CD4-positive, alpha-beta memory T cell (primary cell): ENCODE data around the gene ACVR1. TPM values are rescaled to one million over a fixed set of nuclear protein-coding genes. Genes with fewer than 3 reads are reported as not detected.
"Not testable (repeated sequence)": the region's sequence is repeated elsewhere in the genome, so short reads cannot be mapped to it uniquely, and the experiment has no call there.

Experiments
- CTCF ChIA-PET: fragments of 350-600 bp; sonication (Branson Sonifier 250); formaldehyde crosslinking; loops from one replicate; lab custom pipeline; 2021; ENCODE audit warnings: inconsistent platforms; ENCODE audit not compliant: partially characterized antibody; lab: Charles Lee
- POLR2A ChIA-PET: fragments of 350-600 bp; sonication (Branson Sonifier 250); formaldehyde crosslinking; loops from one replicate; lab custom pipeline; 2021; ENCODE audit not compliant: partially characterized antibody; lab: Charles Lee
- DNase-seq, 5 donors: peaks; one replicate each; pipeline versions ENCODE4 v3.0.0 to v3.0.0-alpha.2; 2020 to 2022; ENCODE audit warnings: mixed read lengths in 1 of 5
- H3K27ac ChIP-seq: one replicate; pipeline ENCODE4 v1.7.0; 2013; ENCODE audit warnings: low read depth, low read length
- H3K27me3 ChIP-seq: 2 replicates; pipeline ENCODE4 v1.7.0; 2013; ENCODE audit warnings: mild to moderate bottlenecking, low read length, moderate library complexity; ENCODE audit not compliant: insufficient read depth
- H3K36me3 ChIP-seq: 2 replicates; pipeline ENCODE4 v1.7.0; 2013; ENCODE audit warnings: mild to moderate bottlenecking, low read length, moderate library complexity; ENCODE audit not compliant: insufficient read depth
- H3K4me1 ChIP-seq: 2 replicates; pipeline ENCODE4 v1.7.0; 2013; ENCODE audit warnings: mild to moderate bottlenecking, low read length, moderate library complexity; ENCODE audit not compliant: insufficient read depth
- H3K4me3 ChIP-seq, 2 donors: one replicate each; pipeline ENCODE4 v1.7.0; 2013; ENCODE audit warnings: low read length in 2 of 2, mild to moderate bottlenecking in 1 of 2
- H3K9me3 ChIP-seq, 2 donors: one replicate each; pipeline ENCODE4 v1.7.0; 2013; ENCODE audit warnings: low read length in 2 of 2, control low read depth in 1 of 2; ENCODE audit not compliant: control insufficient read depth in 1 of 2
- H3K27ac Mint-ChIP-seq, 7 donors: one replicate each; pipeline ENCODE4 v1.8.0; 2020 to 2021; ENCODE audit warnings: mixed read lengths in 7 of 7, mild to moderate bottlenecking in 6 of 7, inconsistent platforms in 3 of 7, moderate library complexity in 3 of 7
- H3K27me3 Mint-ChIP-seq, 2 donors: one replicate each; pipeline ENCODE4 v1.8.0; 2020 to 2021; ENCODE audit warnings: mixed read lengths in 2 of 2
- H3K36me3 Mint-ChIP-seq, 2 donors: one replicate each; pipeline ENCODE4 v1.8.0; 2020 to 2021; ENCODE audit warnings: mixed read lengths in 2 of 2, inconsistent platforms in 1 of 2, mild to moderate bottlenecking in 1 of 2
- H3K4me1 Mint-ChIP-seq, 4 donors: one replicate each; pipeline ENCODE4 v1.8.0; 2020 to 2021; ENCODE audit warnings: mixed read lengths in 4 of 4, mild to moderate bottlenecking in 1 of 4
- H3K4me3 Mint-ChIP-seq, 8 donors: one replicate each; pipeline ENCODE4 v1.8.0; 2020 to 2021; ENCODE audit warnings: mixed read lengths in 8 of 8, mild to moderate bottlenecking in 7 of 8, moderate library complexity in 6 of 8, inconsistent platforms in 3 of 8
- H3K9me3 Mint-ChIP-seq, 8 donors: one replicate each; pipeline ENCODE4 v1.8.0; 2020 to 2021; ENCODE audit warnings: mixed read lengths in 8 of 8, mild to moderate bottlenecking in 5 of 8, inconsistent platforms in 3 of 8, moderate library complexity in 1 of 8
- intact Hi-C: fragments of 100-400 bp; cut with micrococcal nuclease; formaldehyde crosslinking; loops from one replicate; pipeline ENCODE4 v1.15.1; 2023
- polyA plus RNA-seq, 2 donors: library from polyadenylated mRNA; unstranded; fragments of 300-500 nt; fragmentation: Illumina TruSeq; gene quantifications; one replicate each; pipeline ENCODE4 v1.2.3, GENCODE V29; 2021
- total RNA-seq, 2 experiments: library from RNA; stranded (reverse); gene quantifications; one replicate each; pipeline ENCODE4 v1.2.3, GENCODE V29; 2021

ACVR1 gene
- total and polyA plus RNA-seq, 4 experiments from 2014 or later, result 16.1 to 31.9 (median 25.1) TPM

- H3K4me1 Mint-ChIP-seq, result peaks cover 22 to 30% (median 25%) of the 10 kb centered on the region in 4 donors
- H3K27me3 Mint-ChIP-seq, H3K27ac ChIP-seq, H3K9me3 ChIP-seq, H3K4me3 Mint-ChIP-seq, H3K4me3 ChIP-seq, H3K27me3 ChIP-seq, intact Hi-C loops, POLR2A ChIA-PET, CTCF ChIA-PET, DNase-seq, H3K9me3 Mint-ChIP-seq, H3K36me3 ChIP-seq, H3K4me1 ChIP-seq: not testable (repeated sequence)
- H3K27ac Mint-ChIP-seq, result peak overlapping the region in 3 of 7 donors; percentile 35 to 53 (median 37)
- peaks cover 27 to 43% of the 10 kb centered on the region in 2 donors for H3K36me3 Mint-ChIP-seq
Measured at GRCh38 chr2:157826644-157827043, 49.5 kb downstream of the ACVR1 start.

GRCh38 chr2:157825885-157826284, 50.2 kb downstream of the ACVR1 start:
- intact Hi-C loops, result no loop called here
- peaks cover 15 to 26% (median 20%) of the 10 kb centered on the region in 4 donors for H3K4me1 Mint-ChIP-seq
- Histone ChIP-seq H3K4me1 (no peaks in the 10 kb centered on the region), H3K9me3 (no peaks in the 10 kb centered on the region), H3K36me3 (no peaks in the 10 kb centered on the region), H3K27me3 (no peaks in the 10 kb centered on the region), H3K4me3 (no peak overlapping the region), H3K27ac (no peak overlapping the region)
- DNase-seq, result no peak
- H3K27me3 Mint-ChIP-seq, result no peaks in the 10 kb centered on the region
- no peak overlapping the region for H3K4me3 Mint-ChIP-seq
- H3K36me3 Mint-ChIP-seq, result peaks cover 27 to 42% of the 10 kb centered on the region in 2 donors
- peaks cover 0 to 1% (median 0%) of the 10 kb centered on the region in 8 donors for H3K9me3 Mint-ChIP-seq
- ChIA-PET CTCF (interaction anchor here (0.9 kb wide), 1 partner anchor 198 kb away, joined by 4 read pairs; no protein-coding TSS in a partner anchor), POLR2A (no interaction called here)
- peak overlapping the region in 2 of 7 donors; percentile 52 to 66 for H3K27ac Mint-ChIP-seq

- peaks cover 5% of the 10 kb centered on the region for H3K36me3 ChIP-seq
- intact Hi-C loops, result no loop called here
- peaks cover 10 to 21% (median 15%) of the 10 kb centered on the region in 4 donors for H3K4me1 Mint-ChIP-seq
Measured at GRCh38 chr2:157822993-157823392, 53.1 kb downstream of the ACVR1 start.

GRCh38 chr2:157822533-157822932, 53.6 kb downstream of the ACVR1 start:
- no peak overlapping the region for H3K4me3 ChIP-seq
- ChIA-PET CTCF (interaction anchor here (1.8 kb wide), 1 partner anchor 184 kb away, joined by 4 read pairs; no protein-coding TSS in a partner anchor), POLR2A (no interaction called here)
- H3K4me3 Mint-ChIP-seq, result no peak overlapping the region
- peaks cover 8 to 20% (median 15%) of the 10 kb centered on the region in 4 donors for H3K4me1 Mint-ChIP-seq
- no peaks in the 10 kb centered on the region for H3K4me1 ChIP-seq
- H3K9me3 Mint-ChIP-seq, result peaks cover 0 to 1% (median 0%) of the 10 kb centered on the region in 8 donors
- H3K36me3 Mint-ChIP-seq, result peaks cover 37 to 50% of the 10 kb centered on the region in 2 donors
- intact Hi-C loops, result no loop called here
- no peaks in the 10 kb centered on the region for H3K27me3 Mint-ChIP-seq
- peaks cover 7% of the 10 kb centered on the region for H3K36me3 ChIP-seq
- no peak for DNase-seq
- H3K9me3 ChIP-seq, result no peaks in the 10 kb centered on the region
- H3K27ac Mint-ChIP-seq, result no peak overlapping the region
- no peak overlapping the region for H3K27ac ChIP-seq
- no peaks in the 10 kb centered on the region for H3K27me3 ChIP-seq

More at GRCh38 chr2:157822993-157823392, 53.1 kb downstream of the ACVR1 start:
- DNase-seq, result no peak
- H3K4me3 Mint-ChIP-seq, result no peak overlapping the region
- H3K9me3 Mint-ChIP-seq, result peaks cover 0 to 1% (median 0%) of the 10 kb centered on the region in 8 donors
- Histone ChIP-seq H3K9me3 (no peaks in the 10 kb centered on the region), H3K4me1 (no peaks in the 10 kb centered on the region), H3K4me3 (no peak overlapping the region), H3K27me3 (no peaks in the 10 kb centered on the region), H3K27ac (no peak overlapping the region)
- peaks cover 35 to 45% of the 10 kb centered on the region in 2 donors for H3K36me3 Mint-ChIP-seq
- H3K27me3 Mint-ChIP-seq, result no peaks in the 10 kb centered on the region
- ChIA-PET POLR2A (no interaction called here), CTCF (no interaction called here)
- H3K27ac Mint-ChIP-seq, result no peak overlapping the region

GRCh38 chr2:157821519-157822131, 54.5 kb downstream of the ACVR1 start:
- Mint-ChIP-seq H3K27me3 (no peaks in the 10 kb centered on the region), H3K9me3 (peaks cover 0 to 1% (median 0%) of the 10 kb centered on the region in 8 donors), H3K27ac (peak overlapping the region in 3 of 7 donors; percentile 14 to 54 (median 43)), H3K4me1 (peaks cover 8 to 19% (median 15%) of the 10 kb centered on the region in 4 donors), H3K4me3 (no peak overlapping the region), H3K36me3 (peaks cover 45 to 59% of the 10 kb centered on the region in 2 donors)
- intact Hi-C loops, result no loop called here
- no peak overlapping the region for H3K4me3 ChIP-seq
- no peaks in the 10 kb centered on the region for H3K27me3 ChIP-seq
- ChIA-PET CTCF (interaction anchor here (1.0 to 1.8 kb wide), 2 partner anchors 15 to 185 kb away, joined by 3 to 4 read pairs; no protein-coding TSS in a partner anchor), POLR2A (interaction anchor here (0.9 kb wide), 1 partner anchor 77 kb away, joined by 3 read pairs; no protein-coding TSS in a partner anchor)
- H3K36me3 ChIP-seq, result peaks cover 16% of the 10 kb centered on the region
- no peak for DNase-seq
- no peaks in the 10 kb centered on the region for H3K9me3 ChIP-seq
- H3K27ac ChIP-seq, result no peak overlapping the region
- no peaks in the 10 kb centered on the region for H3K4me1 ChIP-seq

- Mint-ChIP-seq H3K36me3 (peaks cover 44 to 60% of the 10 kb centered on the region in 2 donors), H3K27ac (peak overlapping the region in 1 of 7 donors; percentile 24), H3K4me3 (no peak overlapping the region), H3K4me1 (peaks cover 5 to 18% (median 14%) of the 10 kb centered on the region in 4 donors), H3K27me3 (no peaks in the 10 kb centered on the region), H3K9me3 (peaks cover 0 to 1% (median 0%) of the 10 kb centered on the region in 8 donors)
- no peak overlapping the region for H3K27ac ChIP-seq
- H3K36me3 ChIP-seq, result peaks cover 17% of the 10 kb centered on the region
- ChIA-PET CTCF (no interaction called here), POLR2A (no interaction called here)
- no peak for DNase-seq
- H3K4me3 ChIP-seq, result no peak overlapping the region
- intact Hi-C loops, result no loop called here
- H3K4me1 ChIP-seq, result no peaks in the 10 kb centered on the region
- no peaks in the 10 kb centered on the region for H3K9me3 ChIP-seq
- H3K27me3 ChIP-seq, result no peaks in the 10 kb centered on the region
Measured at GRCh38 chr2:157820193-157820592, 55.9 kb downstream of the ACVR1 start.

- H3K4me1 Mint-ChIP-seq, result peaks cover under 1 to 18% (median 13%) of the 10 kb centered on the region in 4 donors
- peaks cover 17% of the 10 kb centered on the region for H3K36me3 ChIP-seq
- no peak overlapping the region for H3K4me3 ChIP-seq
- intact Hi-C loops, result no loop called here
- ChIA-PET POLR2A (no interaction called here), CTCF (no interaction called here)
- H3K9me3 ChIP-seq, result no peaks in the 10 kb centered on the region
- no peaks in the 10 kb centered on the region for H3K27me3 ChIP-seq
- H3K4me1 ChIP-seq, result no peaks in the 10 kb centered on the region
- no peaks in the 10 kb centered on the region for H3K27me3 Mint-ChIP-seq
- H3K4me3 Mint-ChIP-seq, result no peak overlapping the region
- H3K27ac Mint-ChIP-seq, result peak overlapping the region in 1 of 7 donors; percentile 20
- no peak overlapping the region for H3K27ac ChIP-seq
- H3K9me3 Mint-ChIP-seq, result peaks cover 0 to 1% (median 0%) of the 10 kb centered on the region in 8 donors
- H3K36me3 Mint-ChIP-seq, result peaks cover 40 to 56% of the 10 kb centered on the region in 2 donors
- DNase-seq, result no peak
Measured at GRCh38 chr2:157819761-157820160, 56.4 kb downstream of the ACVR1 start.
